ENCODE measurements around the gene PIK3C2G.

PIK3C2G gene

DNA sequence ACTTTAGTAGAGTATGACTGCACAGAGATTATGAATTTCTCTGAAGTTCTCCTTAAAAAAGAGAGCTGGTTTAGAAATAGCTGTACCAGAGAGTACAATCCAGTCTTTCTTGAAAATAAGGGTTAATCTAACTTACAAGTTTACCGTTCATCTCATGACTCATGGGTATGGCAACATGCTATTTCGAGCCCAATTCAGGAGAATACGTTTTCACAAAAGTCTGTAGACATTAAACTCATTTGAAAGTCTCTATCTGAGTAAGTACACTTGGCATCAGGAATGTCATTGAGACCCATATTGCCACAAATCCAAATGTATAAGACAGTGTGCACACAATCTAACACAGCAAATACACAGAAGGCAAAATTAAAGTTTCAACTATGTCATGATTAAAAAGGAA is 160.5 kb downstream of the PIK3C2G start:
- DNase-seq = no peak

DNA sequence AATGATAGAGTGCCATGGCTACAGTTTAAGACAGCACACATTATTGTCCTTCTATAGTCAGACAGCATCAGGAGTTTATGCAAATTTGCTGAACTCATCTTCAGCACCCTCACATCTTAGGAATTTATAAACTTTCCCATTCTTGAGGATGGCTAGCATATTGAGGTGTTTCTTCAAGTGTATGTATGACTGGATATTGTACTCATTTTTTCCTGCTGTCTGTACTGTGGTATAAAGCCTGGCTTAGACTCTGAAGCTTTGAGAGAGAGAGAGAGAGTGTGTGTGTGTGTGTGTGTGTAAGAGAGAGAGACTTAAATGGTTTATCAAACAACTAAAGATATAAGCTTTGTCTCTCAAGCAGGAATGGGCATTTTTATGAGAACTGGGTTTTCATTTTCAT is 161.6 kb downstream of the PIK3C2G start:
- no peak for DNase-seq

DNA sequence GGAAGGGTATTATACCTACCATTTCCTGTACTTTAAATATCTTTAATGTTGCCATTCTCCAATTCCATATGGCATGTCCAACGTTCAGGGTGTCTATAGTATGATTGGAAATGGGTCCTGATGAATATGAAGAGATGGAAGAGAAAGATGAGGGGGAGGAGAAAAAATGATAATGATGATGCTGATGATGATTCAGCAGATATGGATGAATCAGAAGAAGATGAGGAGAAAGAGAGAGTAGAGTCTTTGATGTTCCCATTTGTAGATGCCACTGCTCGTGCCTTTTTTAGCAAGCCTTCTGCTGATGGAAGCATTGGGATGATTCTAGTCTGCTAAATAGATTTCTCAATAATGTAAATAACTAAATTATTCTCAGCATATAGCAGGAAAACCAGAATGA is 163.5 kb downstream of the PIK3C2G start:
- DNase-seq = no peak

DNA sequence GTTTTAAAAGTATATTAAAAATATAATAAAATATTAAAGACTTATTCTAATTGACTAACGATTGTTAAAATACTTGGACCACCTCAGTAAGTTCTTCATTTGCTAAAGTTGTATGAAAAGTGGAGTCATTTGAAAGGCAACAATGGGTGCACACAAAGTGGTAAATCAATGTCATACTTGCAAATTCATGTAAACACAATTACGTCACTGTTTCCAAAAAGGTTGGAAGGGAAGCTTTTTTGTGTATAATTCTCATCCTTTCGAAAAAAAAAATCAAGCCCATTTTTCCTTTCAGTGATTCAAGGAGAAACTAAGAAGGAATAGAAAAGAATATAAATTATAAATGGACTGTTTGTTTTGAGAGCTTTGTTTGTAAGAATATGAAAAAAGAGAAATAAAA is 166.2 kb downstream of the PIK3C2G start:
- no peak for DNase-seq

- DNase-seq = no peak
These were observed 167.1 kb downstream of the PIK3C2G start for GRCh38 chr12:18428416-18428815.

DNA sequence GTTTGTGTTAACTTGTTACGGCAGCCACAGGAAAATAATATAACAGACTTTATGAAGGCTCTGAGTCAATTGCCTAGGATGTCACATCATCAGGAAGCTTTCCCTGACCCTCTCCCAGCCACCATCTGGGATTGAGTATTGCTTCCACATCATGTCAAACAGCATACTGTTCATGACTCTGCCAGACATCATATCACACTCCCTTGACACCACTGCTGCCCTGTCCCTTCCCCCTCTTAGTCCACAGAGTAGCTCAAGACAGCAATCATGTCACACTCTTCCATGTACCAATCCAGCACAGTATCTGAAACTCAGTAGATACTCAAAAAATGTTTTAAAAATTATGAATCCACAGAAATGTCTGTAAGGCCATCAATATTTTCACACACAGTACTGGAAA is 168.0 kb downstream of the PIK3C2G start:
- DNase-seq = no peak

DNA sequence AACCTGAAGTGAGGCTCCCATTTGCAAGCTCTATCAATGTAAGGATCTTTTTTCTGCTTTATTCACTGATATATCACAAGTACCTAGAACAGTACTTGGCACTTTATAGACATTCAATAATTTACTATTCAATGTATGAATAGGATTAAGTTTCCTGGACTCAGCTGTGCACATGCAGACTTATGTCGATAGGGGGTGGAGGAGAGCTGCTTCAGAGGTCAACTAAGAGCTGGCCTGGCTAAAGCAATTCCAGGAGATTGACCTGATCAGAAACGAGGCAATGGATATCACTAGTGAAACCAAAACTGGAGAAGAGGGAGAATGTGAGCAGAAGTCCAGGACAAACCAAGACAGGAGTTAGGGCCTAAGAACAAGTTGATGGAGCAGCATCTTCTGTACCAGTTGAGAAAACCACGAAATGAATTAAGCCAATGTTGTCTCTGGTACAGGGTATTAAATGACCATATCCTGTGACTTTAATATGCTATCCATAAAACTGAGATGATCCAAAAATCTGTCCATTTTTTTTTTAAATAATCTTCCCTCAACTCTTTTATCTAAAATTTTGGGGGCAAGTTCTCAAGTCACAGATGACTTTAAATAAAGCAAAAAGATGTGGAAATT is 169.2 kb downstream of the PIK3C2G start:
- DNase-seq = peak; percentile 68

- DNase-seq = no peak
These were observed 170.5 kb downstream of the PIK3C2G start for GRCh38 chr12:18431771-18432170.

DNA sequence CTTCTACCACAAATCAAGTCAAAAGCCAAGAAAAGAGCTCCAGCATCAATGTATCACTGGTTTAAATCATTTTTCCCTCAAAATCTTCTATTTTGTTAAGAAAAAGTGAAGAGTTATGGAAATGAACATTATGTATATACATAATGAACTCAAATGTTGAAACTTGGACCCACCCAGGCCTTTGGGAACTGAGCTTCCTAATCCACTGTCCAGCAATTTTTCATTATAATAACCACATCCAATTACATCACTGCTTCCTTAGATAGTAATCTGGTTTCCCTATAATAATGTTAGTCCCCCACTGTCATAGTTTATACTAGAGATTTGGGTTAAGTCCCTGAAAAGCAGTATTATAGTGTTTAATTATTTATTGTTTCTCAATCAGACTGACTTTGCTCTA is 170.9 kb downstream of the PIK3C2G start:
- no peak for DNase-seq

GRCh38 chr12:18436170-18436569 is 174.9 kb downstream of the PIK3C2G start:
- no peak for DNase-seq

DNA sequence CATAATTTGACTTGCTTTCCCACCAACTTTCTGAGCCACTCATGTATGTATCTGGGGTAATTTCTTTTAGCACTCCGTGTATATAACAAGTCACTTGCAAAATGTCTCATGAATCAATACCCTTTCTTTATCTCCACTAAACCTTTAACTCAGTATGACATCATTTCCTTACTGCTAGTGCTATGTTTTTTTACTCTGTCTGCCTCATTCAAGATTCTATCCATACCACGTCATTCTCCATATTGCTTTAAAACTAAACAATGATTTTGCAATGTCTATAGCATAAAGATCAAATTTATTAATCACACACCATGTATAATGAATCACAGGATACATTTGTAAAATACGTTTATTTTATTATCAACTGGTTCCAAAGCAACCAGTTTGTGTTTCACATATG is 178.2 kb downstream of the PIK3C2G start:
- DNase-seq = no peak

GRCh38 chr12:18443768-18444437 is 182.6 kb downstream of the PIK3C2G start:
- no peak for DNase-seq

DNA sequence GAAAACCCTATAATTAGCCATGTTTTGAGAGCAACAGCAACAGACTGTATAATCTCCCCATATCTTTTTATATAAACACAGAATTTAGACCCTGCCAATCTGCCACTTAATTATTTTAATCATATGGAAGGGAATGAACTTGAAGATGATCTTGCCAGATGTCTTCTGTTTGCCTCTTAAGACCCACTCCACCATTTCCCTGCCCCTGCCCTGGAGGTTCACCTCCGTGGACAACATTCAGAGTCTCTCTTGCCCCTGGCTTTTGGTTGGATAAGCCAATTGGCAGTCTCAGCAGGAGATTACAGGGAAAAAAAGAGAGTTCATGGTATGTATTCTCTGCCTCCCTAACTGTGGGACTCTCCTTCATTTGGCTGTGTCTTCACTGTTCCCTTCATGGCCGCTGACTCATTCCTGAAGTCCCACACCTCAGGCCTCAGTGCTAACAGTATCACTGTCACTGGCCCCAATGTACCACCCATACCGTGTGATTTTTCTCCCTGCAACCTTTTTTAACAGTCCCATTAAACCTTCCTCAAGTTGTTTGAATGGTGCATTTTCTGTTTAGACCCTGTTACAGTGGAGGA is 184.8 kb downstream of the PIK3C2G start:
- DNase-seq = no peak

GRCh38 chr12:18454330-18454729 is 193.0 kb downstream of the PIK3C2G start:
- no peak for DNase-seq

DNA sequence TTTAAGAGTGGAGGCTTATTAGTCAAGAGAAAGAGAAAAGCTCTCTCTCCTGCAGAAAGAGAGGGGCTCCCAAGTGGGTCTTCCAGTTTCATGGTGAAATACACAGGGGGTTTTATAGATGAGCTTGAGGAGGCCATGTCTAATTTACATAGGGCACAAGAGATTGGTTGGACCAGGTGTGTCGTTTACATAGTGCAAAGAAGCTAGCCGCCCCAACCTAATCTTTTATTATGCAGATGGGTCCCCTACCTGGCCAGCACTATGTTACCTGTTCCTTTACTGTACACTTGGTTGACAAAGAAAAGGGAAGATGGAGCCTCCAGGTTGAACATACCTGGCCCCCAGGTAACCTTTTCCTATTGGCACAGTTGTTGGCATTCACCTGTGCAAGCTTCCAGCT is 195.0 kb downstream of the PIK3C2G start:
- DNase-seq = no peak

DNA sequence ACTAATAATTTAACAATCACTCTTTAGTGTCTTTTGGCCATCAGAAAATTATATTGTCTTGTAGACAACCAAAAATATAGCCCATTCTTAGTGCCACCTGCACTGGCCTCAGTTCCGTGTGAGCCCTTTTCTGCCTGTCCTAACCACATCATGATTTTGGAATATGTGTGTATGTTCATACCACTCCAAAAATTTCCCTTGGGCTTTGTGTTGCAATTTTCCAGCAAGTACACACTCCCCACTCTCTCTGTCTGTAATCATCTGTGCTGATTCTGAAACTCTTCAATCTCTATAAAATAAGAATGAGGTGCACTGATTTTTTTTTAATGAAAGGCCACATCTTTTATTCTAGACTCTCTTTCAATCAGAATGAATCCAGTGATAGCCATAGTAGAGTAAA is 196.0 kb downstream of the PIK3C2G start:
- no peak for DNase-seq

GRCh38 chr12:18461758-18462157 is 200.4 kb downstream of the PIK3C2G start:
- no peak for DNase-seq

DNA sequence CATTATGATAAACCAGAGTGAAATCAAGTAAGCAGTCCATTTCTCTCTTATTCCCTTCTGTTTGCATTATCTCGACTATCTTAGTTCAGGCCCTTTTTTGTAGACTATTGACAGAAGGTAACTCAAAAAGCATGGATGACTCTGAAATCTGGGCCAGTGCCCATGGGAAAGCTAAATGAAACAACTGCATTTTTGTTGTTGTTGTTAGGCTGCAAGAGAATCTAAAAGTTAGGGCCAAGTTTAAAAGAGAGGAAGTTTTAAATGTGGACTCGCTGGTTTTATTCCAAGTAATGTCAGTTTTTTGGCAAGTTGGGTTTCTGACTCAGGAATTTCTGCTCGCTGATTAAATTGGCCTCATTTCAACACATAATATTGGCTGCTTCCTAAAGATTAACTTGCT is 201.1 kb downstream of the PIK3C2G start:
- DNase-seq = no peak

DNA sequence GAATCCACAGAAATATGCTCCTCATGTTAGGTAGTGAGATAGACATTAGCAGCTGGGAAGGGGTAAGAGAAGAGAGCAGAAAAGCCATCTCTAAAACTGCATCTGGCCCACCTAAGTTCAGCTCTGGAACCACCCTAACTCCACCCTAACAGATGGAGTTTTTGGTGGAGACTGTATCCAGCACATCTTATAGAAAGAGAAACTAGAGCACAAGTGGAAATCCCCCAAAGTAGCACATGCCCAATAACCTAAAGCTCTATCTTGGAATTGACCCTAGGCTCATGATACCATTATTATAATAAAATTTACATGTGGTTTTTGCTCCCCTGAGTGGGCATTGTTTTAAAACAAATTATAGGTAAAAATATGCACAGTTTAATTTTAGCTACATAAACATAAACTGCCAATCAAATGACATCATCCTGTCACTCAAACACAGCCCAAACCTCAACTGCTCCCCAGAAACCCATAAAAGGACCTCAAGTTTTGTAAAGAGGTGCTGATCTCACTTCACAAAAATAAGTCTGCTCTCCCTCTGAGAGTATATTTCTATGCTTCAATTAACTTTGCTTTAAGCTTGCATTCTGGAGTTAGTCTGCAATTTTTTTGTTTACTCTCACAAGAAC is 206.4 kb downstream of the PIK3C2G start:
- no peak for DNase-seq

DNA sequence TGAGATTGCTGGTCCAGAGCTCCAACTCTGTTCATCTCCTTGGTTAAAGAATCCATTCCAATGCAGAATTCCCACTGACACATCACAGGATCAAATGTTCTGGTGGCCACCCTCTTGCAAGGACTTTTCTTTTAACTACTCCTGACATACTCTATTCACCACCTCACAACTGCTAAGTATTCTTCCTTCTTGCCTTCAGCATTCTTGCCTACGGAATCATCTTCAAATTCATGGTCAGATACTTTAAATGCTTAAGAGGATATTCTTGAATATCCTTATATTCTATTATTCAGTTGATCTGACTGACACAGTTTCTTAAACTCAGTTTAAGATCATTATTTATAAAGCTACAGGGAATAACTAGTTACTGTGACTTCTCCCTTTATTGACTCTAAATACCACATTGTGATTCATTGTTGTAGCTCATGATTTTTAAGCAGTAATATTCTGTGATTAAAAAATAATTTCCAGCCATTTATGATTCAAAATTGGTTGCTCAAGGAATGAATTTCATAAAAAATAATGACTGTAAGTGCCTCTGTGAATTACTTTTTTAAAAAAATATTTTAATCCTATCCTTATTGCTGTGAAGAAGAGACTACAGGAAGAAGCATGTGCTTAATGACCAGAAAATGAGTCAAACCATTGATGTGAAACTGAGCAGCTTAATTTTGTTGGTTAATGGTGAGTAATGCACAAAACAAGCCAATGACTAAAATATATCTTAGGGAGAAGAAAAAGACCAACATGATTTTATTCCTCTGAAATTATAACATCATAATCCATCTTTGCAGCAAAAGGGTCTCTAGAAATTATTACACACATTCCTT is 207.1 kb downstream of the PIK3C2G start:
- no peak for DNase-seq

- no peak for DNase-seq
These were observed 208.9 kb downstream of the PIK3C2G start for GRCh38 chr12:18470251-18470650.

DNA sequence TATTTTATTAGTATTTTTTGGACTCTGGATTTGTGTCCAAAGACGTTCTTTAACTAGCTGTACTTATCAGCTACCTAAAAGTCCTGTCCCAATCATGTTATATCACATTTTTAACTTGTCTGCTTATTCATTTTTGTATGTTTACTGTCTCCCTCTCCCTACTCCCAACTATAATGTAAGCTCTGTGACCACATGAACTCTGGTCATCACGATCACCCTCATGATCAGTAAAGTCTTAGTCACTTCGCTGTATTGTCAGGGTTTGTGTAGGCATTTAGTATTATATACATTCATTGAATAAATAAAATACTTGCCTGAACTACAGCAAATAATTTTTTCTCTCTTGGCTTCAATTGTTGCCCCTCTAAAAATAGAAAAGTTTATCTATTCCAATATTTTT is 211.0 kb downstream of the PIK3C2G start:
- DNase-seq = no peak

DNA sequence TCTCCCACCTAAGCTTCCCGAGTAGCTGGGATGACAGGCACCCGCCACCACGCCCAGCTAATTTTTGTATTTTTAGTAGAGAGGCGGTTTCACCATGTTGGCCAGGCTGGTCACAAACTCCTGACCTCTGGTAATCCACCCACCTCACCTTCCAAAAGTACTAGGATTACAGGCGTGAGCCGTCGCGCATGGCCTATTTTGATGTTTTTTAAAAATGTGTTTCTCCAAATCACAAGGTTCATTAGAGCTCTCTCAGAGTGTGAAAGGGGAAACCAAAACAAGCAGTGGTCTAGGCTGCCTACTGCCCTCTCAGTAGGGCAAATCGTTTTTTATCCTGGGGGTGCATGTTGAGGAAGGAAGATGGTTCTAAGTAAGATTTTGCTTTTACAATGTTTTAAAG is 211.5 kb downstream of the PIK3C2G start:
- no peak for DNase-seq
